Transverse colon (tissue), 4 donors: Measurements from ENCODE around the gene SEMA4D. TPM values are rescaled to one million over a fixed set of nuclear protein-coding genes. Genes with fewer than 3 reads are reported as not detected.
A peak's percentile ranks its signal among the peaks of the same experiment; 100 is the strongest.

Experiments
- DNase-seq: peaks from one replicate; pipeline ENCODE4 v3.0.0-alpha.2; 2019
- H3K27ac ChIP-seq, 4 donors: fragments of 200-600 bp; sonication (generic); 2 replicates each; pipeline ENCODE4 v1.5.1; 2016 to 2018; ENCODE audit warnings: inconsistent platforms in 4 of 4
- H3K27me3 ChIP-seq: fragments of 200-600 bp; sonication (generic); 2 replicates; pipeline ENCODE4 v1.5.1; 2017; ENCODE audit warnings: inconsistent platforms
- H3K36me3 ChIP-seq, 4 donors: fragments of 200-600 bp; sonication (generic); 2 replicates each; pipeline ENCODE4 v1.5.1; 2017 to 2019; ENCODE audit warnings: inconsistent platforms in 4 of 4
- H3K4me1 ChIP-seq, 4 donors: fragments of 200-600 bp; sonication (generic); 2 replicates each; pipeline ENCODE4 v1.5.1; 2017 to 2020; ENCODE audit warnings: inconsistent platforms in 4 of 4
- H3K4me3 ChIP-seq, 4 donors: fragments of 200-600 bp; sonication (generic); 1 replicate in 1 of 4; 2 replicates in 3 of 4; pipeline versions ENCODE4 v1.5.1 to v1.6.1; 2017 to 2019; ENCODE audit warnings: inconsistent platforms in 4 of 4
- H3K9me3 ChIP-seq, 2 donors: fragments of 200-600 bp; sonication (generic); 2 replicates each; pipeline ENCODE4 v1.5.1; 2017 to 2019; ENCODE audit warnings: inconsistent platforms in 2 of 2
- CTCF ChIP-seq, 5 experiments: fragments of 200-600 bp in 3 of 5; fragments of 450-650 bp in 2 of 5; sonication (generic) in 3 of 5; IDR thresholded peaks; 1 replicate in 2 of 5; 2 replicates in 3 of 5; pipeline ENCODE4 v1.5.1; 2016 to 2017; ENCODE audit warnings: antibody characterized with exemption in 5 of 5, inconsistent platforms in 3 of 5, mild to moderate bottlenecking in 2 of 5, moderate library complexity in 1 of 5
- EP300 ChIP-seq: sonication (generic); formaldehyde crosslinking; IDR thresholded peaks from one replicate; pipeline ENCODE4 v1.6.1; 2017; ENCODE audit warnings: antibody characterized with exemption, low read depth
- POLR2A ChIP-seq: fragments of 450-650 bp; IDR thresholded peaks from one replicate; pipeline ENCODE4 v1.6.1; 2016; ENCODE audit warnings: antibody characterized with exemption, mild to moderate bottlenecking, moderate library complexity
- POLR2AphosphoS5 ChIP-seq, 3 donors: sonication (generic); formaldehyde crosslinking; IDR thresholded peaks; one replicate each; pipeline ENCODE4 v1.6.1; 2016; ENCODE audit warnings: antibody characterized with exemption in 3 of 3
- WGBS, 2 donors: methylation state at CpG; one replicate each; pipeline ENCODE4 v1.1.5; 2018; ENCODE audit warnings: low coverage in 1 of 2; 5-methylcytosine and 5-hydroxymethylcytosine counted together
- in situ Hi-C, 4 donors: fragments of 200-750 bp; cut with MboI; loops; one replicate each; pipeline versions ENCODE4 v1.15.0 to v1.15.1; 2017; ENCODE audit warnings: low sequenced_read_pairs in 3 of 4, low pct_ligation_motif_present in 1 of 4, low pct_unique_long_range_greater_than_20kb in 1 of 4
- intact Hi-C: fragments of 100-400 bp; cut with DNase I; formaldehyde crosslinking; loops from one replicate; pipeline ENCODE4 v1.15.1; 2023; ENCODE audit warnings: low total_unique reads
- total RNA-seq, 4 donors: library from RNA; depleted of rRNA; stranded (reverse); fragments of >200 nt; gene quantifications; one replicate each; pipeline ENCODE4 v1.1.0, GENCODE V29; 2016

Gene SEMA4D
- total RNA-seq, 4 donors from 2014 or later, result 8.7 to 29.1 (median 14.5) TPM

DNA sequence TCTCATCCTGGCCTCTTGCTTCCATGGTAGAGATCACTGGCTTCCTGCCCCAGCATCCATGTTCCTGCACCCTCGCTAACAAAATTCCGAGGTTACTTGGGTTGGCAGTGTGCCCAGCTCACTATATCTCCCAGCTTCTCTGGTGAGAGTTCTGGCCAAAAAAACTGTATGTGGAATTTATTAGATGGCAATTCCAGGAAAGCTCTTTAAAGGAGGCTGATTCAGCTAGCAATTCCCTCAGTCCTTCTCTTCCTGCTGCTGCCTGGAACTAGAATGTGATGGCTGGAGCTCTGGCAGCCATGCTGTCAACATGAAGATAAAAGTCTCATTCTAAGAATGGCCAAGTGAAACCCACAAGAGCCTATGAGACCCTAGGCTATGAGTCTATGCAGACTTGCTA, 90.8 kb downstream of the SEMA4D start:
- TF ChIP-seq POLR2AphosphoS5 (IDR thresholded peaks at IDR 0.05) (no peak), EP300 (no peak), CTCF (IDR thresholded peaks at IDR 0.05) (no peak), POLR2A (no peak)
- no peaks in the 10 kb centered on the region for H3K36me3 ChIP-seq
- H3K4me1 ChIP-seq, result peaks cover 0 to 14% (median 4%) of the 10 kb centered on the region in 4 donors
- H3K27me3 ChIP-seq, result no peaks in the 10 kb centered on the region
- H3K9me3 ChIP-seq, result no peaks in the 10 kb centered on the region
- no peak overlapping the region for H3K4me3 ChIP-seq
- in situ Hi-C loops, result loop anchor here in 3 of 4 donors (25.0 kb wide), 1 partner anchor 130 kb away; no protein-coding TSS in a partner anchor
- intact Hi-C loops, result no loop called here
- no peak for DNase-seq
- peak overlapping the region in 2 of 4 donors; percentile 34 to 71 for H3K27ac ChIP-seq
- 48% methylated on average over 2 of the region's 2 CpGs; no CpG with 5 or more reads in 1 of the 2 donors for WGBS, 2 donors

DNA sequence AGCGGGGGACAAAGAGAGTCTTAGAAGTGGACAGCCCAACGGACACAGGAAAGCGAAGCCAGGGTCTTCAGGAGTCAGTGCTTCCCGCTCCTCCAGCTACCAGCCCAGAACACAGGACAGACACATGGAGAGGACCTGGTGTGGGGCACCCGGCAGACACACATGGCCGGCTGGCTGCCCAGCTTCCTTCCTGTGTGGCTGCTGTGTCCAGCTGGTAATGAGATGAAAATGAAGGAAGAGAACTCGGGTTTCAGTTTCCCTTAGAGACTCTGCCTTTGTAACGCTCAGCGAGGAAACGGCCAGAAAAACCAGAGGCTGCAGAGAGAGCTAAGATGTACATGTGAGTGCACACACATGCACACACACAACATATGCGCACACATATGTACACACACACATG, 92.1 kb downstream of the SEMA4D start:
- Histone ChIP-seq H3K27ac (peak overlapping the region; percentile 23 to 71 (median 48)), H3K36me3 (no peaks in the 10 kb centered on the region), H3K4me1 (peaks cover 0 to 18% (median 4%) of the 10 kb centered on the region in 4 donors), H3K27me3 (no peaks in the 10 kb centered on the region), H3K4me3 (no peak overlapping the region), H3K9me3 (no peaks in the 10 kb centered on the region)
- DNase-seq, result peak; percentile 61
- intact Hi-C loops (no loop called here), in situ Hi-C loops (loop anchor here in 3 of 4 donors (25.0 kb wide), 1 partner anchor 131 kb away; no protein-coding TSS in a partner anchor)
- TF ChIP-seq POLR2AphosphoS5 (IDR thresholded peaks at IDR 0.05) (no peak), EP300 (no peak), CTCF (IDR thresholded peaks at IDR 0.05) (no peak), POLR2A (no peak)
- 53% methylated on average over 3 to 11 of the region's 11 CpGs for WGBS, 2 donors

- Histone ChIP-seq H3K4me3 (no peak overlapping the region), H3K4me1 (peaks cover 0 to 12% (median 1%) of the 10 kb centered on the region in 4 donors), H3K27me3 (no peaks in the 10 kb centered on the region), H3K9me3 (no peaks in the 10 kb centered on the region), H3K36me3 (no peaks in the 10 kb centered on the region), H3K27ac (no peak overlapping the region)
- 67% methylated on average over 11 of the region's 11 CpGs; no CpG with 5 or more reads in 1 of the 2 donors for WGBS, 2 donors
- no peak for TF ChIP-seq POLR2AphosphoS5 (IDR thresholded peaks at IDR 0.05)
- TF ChIP-seq POLR2A, result no peak
- no peak for TF ChIP-seq EP300
- TF ChIP-seq CTCF (IDR thresholded peaks at IDR 0.05), result no peak
- in situ Hi-C loops, result loop anchor here in 3 of 4 donors (25.0 kb wide), 1 partner anchor 133 kb away; no protein-coding TSS in a partner anchor
- no peak for DNase-seq
- intact Hi-C loops, result no loop called here
Measured at GRCh38 chr9:89404074-89404473, 93.8 kb downstream of the SEMA4D start.

- DNase-seq, result no peak
- Histone ChIP-seq H3K36me3 (peaks cover 0 to 4% (median 0%) of the 10 kb centered on the region in 4 donors), H3K4me1 (peaks cover 0 to 6% (median 1%) of the 10 kb centered on the region in 4 donors), H3K9me3 (no peaks in the 10 kb centered on the region), H3K4me3 (no peak overlapping the region), H3K27me3 (no peaks in the 10 kb centered on the region), H3K27ac (no peak overlapping the region)
- 80 to 91% methylated on average over 1 to 14 of the region's 14 CpGs for WGBS, 2 donors
- no peak for TF ChIP-seq EP300
- TF ChIP-seq POLR2A, result no peak
- no peak for TF ChIP-seq CTCF (IDR thresholded peaks at IDR 0.05)
- no peak for TF ChIP-seq POLR2AphosphoS5 (IDR thresholded peaks at IDR 0.05)
- in situ Hi-C loops, result loop anchor here in 3 of 4 donors (25.0 kb wide), 1 partner anchor 134 kb away; no protein-coding TSS in a partner anchor
- intact Hi-C loops, result no loop called here
Measured at GRCh38 chr9:89402695-89403427, 95.1 kb downstream of the SEMA4D start.
